GM12878 (cell line): ENCODE results near the gene CLINT1. TPM values are rescaled to one million over a fixed set of nuclear protein-coding genes. Genes with fewer than 3 reads are reported as not detected.

Experiments
- ATAC-seq: fragments of 200-7000 bp; cut with Tn5 transposase; 3 replicates; pipeline ENCODE4 v1.9.1; 2020; ENCODE audit warnings: mild to moderate bottlenecking, moderate library complexity
- Bru-seq: library from RNA; stranded (reverse); fragments of 400-500 nt; gene quantifications from one replicate; lab custom pipeline; 2021; lab: Mats Ljungman, UMichigan
- BruChase-seq, 2 experiments: library from RNA; stranded (reverse); fragments of 400-500 nt; gene quantifications; one replicate each; lab custom pipeline; 2021; lab: Mats Ljungman, UMichigan
- BruUV-seq: library from RNA; stranded (reverse); fragments of 400-500 nt; replicated peaks from 2 replicates; lab custom pipeline; 2021; lab: Mats Ljungman, UMichigan
- CTCF ChIA-PET: fragments of 300-600 bp; sonication (Branson Sonifier 250); formaldehyde crosslinking; extraction: SDS; loops from one replicate; lab custom pipeline; 2021; ENCODE audit warnings: inconsistent platforms; lab: Yijun Ruan, JAX
- POLR2A ChIA-PET: fragments of 350-600 bp; formaldehyde crosslinking; extraction: SDS; loops from one replicate; lab custom pipeline; 2021; ENCODE audit warnings: inconsistent platforms; lab: Charles Lee
- RAD21 ChIA-PET: fragments of 300-600 bp; sonication (Branson Sonifier 250); formaldehyde crosslinking; loops from one replicate; lab custom pipeline; 2023; ENCODE audit warnings: antibody characterized with exemption; ENCODE audit not compliant: unreplicated experiment; lab: Charles Lee
- SMC1A ChIA-PET: fragments of 300-600 bp; sonication (Branson Sonifier 250); formaldehyde crosslinking; loops from one replicate; lab custom pipeline; 2023; ENCODE audit not compliant: unreplicated experiment, uncharacterized antibody; lab: Charles Lee
- DNase-seq: peaks from one replicate; pipeline ENCODE4 v3.0.0-alpha.2; 2011; ENCODE audit warnings: low read depth, low spot score
- FAIRE-seq: peaks from 3 replicates; lab custom pipeline; 2011; peaks lifted over from hg19 to GRCh38; lab: Jason Lieb, UNC
- H2AFZ ChIP-seq: 2 replicates; pipeline ENCODE4 v1.6.0; 2011; ENCODE audit warnings: low read depth, low read length, control low read depth; ENCODE audit not compliant: control insufficient read depth
- H3K27ac ChIP-seq: 2 replicates; pipeline ENCODE4 v1.5.1; 2011; ENCODE audit warnings: control low read depth; ENCODE audit not compliant: control insufficient read depth, insufficient read depth
- H3K27me3 ChIP-seq, 2 experiments: replicated peaks in 1 of 2; 2 replicates each; pipeline versions ENCODE4 v1.6.0 to v1.6.1; 2011; ENCODE audit warnings: low read length in 1 of 2; ENCODE audit not compliant: control insufficient read depth in 2 of 2, insufficient read depth in 2 of 2
- H3K36me3 ChIP-seq, 2 experiments: 2 replicates each; pipeline ENCODE4 v1.5.1; 2011; ENCODE audit warnings: low read length in 1 of 2; ENCODE audit not compliant: control insufficient read depth in 2 of 2, insufficient read depth in 2 of 2
- H3K4me1 ChIP-seq: 2 replicates; pipeline ENCODE4 v1.6.1; 2011; ENCODE audit warnings: mild to moderate bottlenecking, low read length, moderate library complexity, mixed read lengths; ENCODE audit not compliant: control insufficient read depth, insufficient read depth
- H3K4me2 ChIP-seq: 2 replicates; pipeline ENCODE4 v1.6.0; 2011; ENCODE audit warnings: control low read depth; ENCODE audit not compliant: control insufficient read depth, insufficient read depth
- H3K4me3 ChIP-seq: fragments of 200-600 bp; sonication (generic); 2 replicates; pipeline ENCODE4 v1.5.1; 2016
- H3K79me2 ChIP-seq: 2 replicates; pipeline ENCODE4 v1.6.0; 2011; ENCODE audit warnings: low read length; ENCODE audit not compliant: control insufficient read depth, insufficient read depth
- H3K9ac ChIP-seq: 2 replicates; pipeline ENCODE4 v1.8.0; 2011; ENCODE audit warnings: low read length, control low read depth, mixed read lengths; ENCODE audit not compliant: control insufficient read depth, insufficient read depth
- H3K9me3 ChIP-seq: replicated peaks from 3 replicates; pipeline ENCODE4 v1.5.1; 2011; ENCODE audit warnings: mild to moderate bottlenecking, low read length; ENCODE audit not compliant: control insufficient read depth, insufficient read depth
- H4K20me1 ChIP-seq: 2 replicates; pipeline ENCODE4 v1.6.0; 2011; ENCODE audit not compliant: control insufficient read depth, insufficient read depth
- CEBPB ChIP-seq, 2 experiments: fragments of 150-350 bp in 1 of 2; IDR thresholded peaks; 2 replicates each; pipeline ENCODE4 v1.6.1; 2012 to 2014; ENCODE audit warnings: low read depth in 2 of 2, low read length in 2 of 2, borderline replicate concordance in 1 of 2, inconsistent platforms in 1 of 2
- CREB1 ChIP-seq: IDR thresholded peaks from 2 replicates; pipeline ENCODE4 v1.6.1; 2012; ENCODE audit warnings: low read depth, mild to moderate bottlenecking, inconsistent platforms
- CREM ChIP-seq: IDR thresholded peaks from 2 replicates; pipeline ENCODE4 v1.6.1; 2014; ENCODE audit warnings: antibody characterized with exemption, low read depth
- GATAD2B ChIP-seq: fragments of 450-650 bp; conservative IDR thresholded peaks from 2 replicates; pipeline ENCODE4 v1.6.1; 2017; ENCODE audit warnings: low read depth, mild to moderate bottlenecking, moderate library complexity
- IKZF1 ChIP-seq: fragments of 450-650 bp; conservative IDR thresholded peaks from 2 replicates; pipeline ENCODE4 v1.6.1; 2017; ENCODE audit warnings: antibody characterized with exemption, mild to moderate bottlenecking
- IKZF2 ChIP-seq, 2 experiments: fragments of 450-650 bp; IDR thresholded peaks; 2 replicates each; pipeline ENCODE4 v1.6.1; 2017; ENCODE audit warnings: mild to moderate bottlenecking in 2 of 2, moderate library complexity in 2 of 2
- KLF5 ChIP-seq: fragments of 450-650 bp; IDR thresholded peaks from 2 replicates; pipeline ENCODE4 v1.6.1; 2014; ENCODE audit warnings: mild to moderate bottlenecking; ENCODE audit not compliant: partially characterized antibody
- MEF2B ChIP-seq: fragments of 450-650 bp; IDR thresholded peaks from 2 replicates; pipeline ENCODE4 v1.6.1; 2018; ENCODE audit warnings: mild to moderate bottlenecking, moderate library complexity; ENCODE audit not compliant: partially characterized antibody, poor library complexity, severe bottlenecking
- NFYB ChIP-seq: IDR thresholded peaks from 2 replicates; pipeline ENCODE4 v1.6.1; 2011; ENCODE audit warnings: low read depth, mild to moderate bottlenecking, low read length, improper control_type of control experiment, moderate library complexity; ENCODE audit not compliant: insufficient read depth
- PML ChIP-seq: IDR thresholded peaks from 2 replicates; pipeline ENCODE4 v1.6.1; 2012; ENCODE audit warnings: low read length, inconsistent platforms
- POLR2AphosphoS2 ChIP-seq: IDR thresholded peaks from 2 replicates; pipeline ENCODE4 v1.6.1; 2011; ENCODE audit warnings: low read depth, mild to moderate bottlenecking, low read length, improper control_type of control experiment, moderate library complexity
- RAD21 ChIP-seq: IDR thresholded peaks from 2 replicates; pipeline ENCODE4 v1.6.1; 2011; ENCODE audit warnings: mild to moderate bottlenecking, low read depth, low read length, moderate library complexity; ENCODE audit not compliant: insufficient read depth
- ZBTB11 ChIP-seq: fragments of 450-650 bp; formaldehyde crosslinking; IDR thresholded peaks from 2 replicates; pipeline ENCODE4 v1.5.0; 2022; ENCODE audit warnings: mild to moderate bottlenecking, missing genetic modification characterization
- ZNF24 ChIP-seq: fragments of 450-650 bp; IDR thresholded peaks from 2 replicates; pipeline ENCODE4 v1.6.1; 2017; ENCODE audit warnings: antibody characterized with exemption, mild to moderate bottlenecking
- ZNF274 ChIP-seq: IDR thresholded peaks from one replicate; pipeline ENCODE4 v1.8.0; 2011; ENCODE audit not compliant: insufficient read length, insufficient read depth
- WGBS: methylation state at CpG from one replicate; pipeline ENCODE4 v1.1.6; 2016; ENCODE audit warnings: low lambda C conversion rate; ENCODE audit not compliant: insufficient replicate concordance, insufficient coverage; ENCODE audit errors: missing lambda C conversion rate; 5-methylcytosine and 5-hydroxymethylcytosine counted together
- in situ Hi-C: fragments of 300-500 bp; cut with MboI; formaldehyde crosslinking; loops from 9 replicates; pipeline ENCODE4 v1.14.3; 2018; ENCODE audit warnings: mixed read lengths
- intact Hi-C: fragments of 100-400 bp; cut with micrococcal nuclease; formaldehyde crosslinking; loops from one replicate; pipeline ENCODE4 v1.14.2; 2022; ENCODE audit not compliant: unreplicated experiment
- long read RNA-seq, 2 experiments: library from polyadenylated mRNA; unstranded; transcript quantifications; one replicate each; pipeline ENCODE4 v2.0.0, GENCODE V29; 2019 to 2020
- polyA minus RNA-seq, 3 experiments: library from RNA; depleted of rRNA, polyadenylated mRNA; stranded (reverse); fragments of >200 nt; gene quantifications; 2 replicates each; pipeline ENCODE4 v1.2.3, GENCODE V29; 2011
- polyA plus RNA-seq, 11 experiments: library from polyadenylated mRNA; depleted of rRNA in 4 of 11; unstranded in 6 of 11; stranded (reverse) in 5 of 11; fragments of >200 nt; fragmentation: Nextera tagmentation in 4 of 11; fragmentation: Illumina TruSeq in 1 of 11; extraction: Ambion mirVana in 4 of 11; extraction: Trizol in 1 of 11; gene quantifications; 1 replicate in 1 of 11; 2 replicates in 10 of 11; pipeline versions ENCODE4 v1.2.1 to v1.2.3, GENCODE V29; 2011 to 2016; ENCODE audit warnings: inconsistent platforms in 2 of 11, missing spikeins in 2 of 11, low read depth in 1 of 11
- total RNA-seq, 4 experiments: library from RNA; depleted of rRNA in 3 of 4; stranded (reverse); fragments of >200 nt in 3 of 4; fragmentation: Illumina TruSeq in 1 of 4; extraction: Trizol in 1 of 4; gene quantifications; 2 replicates each; pipeline versions ENCODE4 v1.2.1 to v1.2.3, GENCODE V29; 2013 to 2021

CLINT1 gene
- total RNA-seq (2013; cell fraction: nucleolus; rRNA removed), result 117 and 124 TPM in 2 replicates
- total RNA-seq (2014; rRNA removed), result 94.9 and 113 TPM in 2 replicates
- total RNA-seq (2014; rRNA removed; fragmentation: Illumina TruSeq; extraction: Trizol), result 78.0 and 79.3 TPM in 2 replicates
- total RNA-seq (2021), result 78.6 and 96.7 TPM in 2 replicates
- 31.2 TPM for polyA plus RNA-seq (2011; ENCODE audit: low read depth)
- polyA plus RNA-seq (2011; rRNA removed), result 118 and 126 TPM in 2 replicates
- polyA plus RNA-seq (2011; cell fraction: cytosol; rRNA removed), result 187 and 205 TPM in 2 replicates
- 156 and 163 TPM in 2 replicates for polyA plus RNA-seq (2011; cell fraction: nucleus; rRNA removed)
- 23.7 and 24.9 TPM in 2 replicates for polyA plus RNA-seq (2012)
- polyA plus RNA-seq (2014; fragmentation: Illumina TruSeq; extraction: Trizol), result 136 and 150 TPM in 2 replicates
- 10 to 100 TPM; 30.0 to 40.2 TPM for polyA plus RNA-seq (2014; fragmentation: Nextera tagmentation; extraction: Ambion mirVana)
- polyA plus RNA-seq (2014; rRNA removed), result 100 and 102 TPM in 2 replicates
- 100 to 1,000 TPM; 111 to 118 TPM for polyA plus RNA-seq (2016; fragmentation: Nextera tagmentation; extraction: Ambion mirVana)
- 233 and 304 TPM in 2 replicates for polyA minus RNA-seq (2011; rRNA and poly(A)+ RNA removed)
- 50.5 and 63.3 TPM in 2 replicates for polyA minus RNA-seq (2011; cell fraction: cytosol; rRNA and poly(A)+ RNA removed)
- polyA minus RNA-seq (2011; cell fraction: nucleus; rRNA and poly(A)+ RNA removed), result 38.8 and 58.5 TPM in 2 replicates
- percentile 95 among the genes with signal in this experiment for Bru-seq, nascent RNA
- BruChase-seq, experiment 1, labeled RNA remaining after a 6-hour chase, result percentile 93 among the genes with signal in this experiment
- BruChase-seq, experiment 2, labeled RNA remaining after a 2-hour chase, result percentile 94 among the genes with signal in this experiment
- long read RNA-seq, experiment 1, transcript CLINT1-201 (12 exons, 3,440 nt), result major isoform, 26 of 73 reads
- long read RNA-seq, experiment 1, transcript CLINT1-207 (12 exons, 2,346 nt), result minor isoform, 18 of 73 reads
- long read RNA-seq, experiment 1, partial matches to known transcripts, result 17 of 73 reads
- long read RNA-seq, experiment 1, other reads (novel, unspliced or antisense), result 11 of 73 reads
- long read RNA-seq, experiment 2, transcript CLINT1-207 (12 exons, 2,346 nt), result minor isoform, 34 of 163 reads
- long read RNA-seq, experiment 2, transcript CLINT1-201 (12 exons, 3,440 nt), result major isoform, 51 of 163 reads
- long read RNA-seq, experiment 2, partial matches to known transcripts, result 47 of 163 reads
- long read RNA-seq, experiment 2, other reads (novel, unspliced or antisense), result 23 of 163 reads

DNA sequence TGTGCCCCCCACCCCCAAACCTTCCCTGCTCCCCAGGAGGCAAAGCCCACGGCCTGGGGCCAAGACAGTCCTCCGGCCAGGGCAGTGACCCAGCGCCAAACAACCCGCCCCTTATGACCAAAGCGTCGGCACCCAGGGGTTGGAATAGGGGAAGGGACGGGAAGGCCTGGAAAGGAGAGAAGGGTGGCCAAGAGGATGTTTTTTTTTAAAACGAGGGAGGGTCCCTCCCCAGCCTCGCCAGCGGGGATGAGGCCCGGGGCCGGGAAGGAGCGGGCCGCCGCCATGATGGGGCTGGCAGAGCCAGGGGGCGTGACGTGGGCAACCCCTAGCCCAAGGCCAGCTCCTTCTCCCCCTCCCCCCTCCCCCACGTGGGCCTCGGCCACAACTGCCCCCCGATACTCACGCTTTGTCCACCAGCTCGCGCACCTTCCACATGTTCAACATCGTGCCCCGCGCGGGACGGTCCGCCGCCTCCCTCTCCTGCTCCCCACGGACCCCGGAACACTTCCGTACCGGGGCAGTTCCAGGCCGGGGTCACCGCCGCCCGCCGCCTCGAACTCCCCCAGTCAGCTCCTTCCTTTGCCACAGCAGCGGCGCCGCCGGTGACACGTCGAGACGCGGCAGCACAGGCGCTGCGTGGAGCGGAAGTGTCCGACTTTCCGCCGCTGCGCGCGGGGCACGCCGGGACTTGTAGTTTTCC lies at the start of gene CLINT1:
CLINT1 (minus strand) TSS at position 619 of the 700 bp plus-strand sequence; CDS start at position 444, 175 bp downstream.
- ChIA-PET RAD21 (interaction anchor here (0.9 to 1.4 kb wide), 8 partner anchors 13 to 92 kb away, joined by 3 to 6 read pairs (median 4); no protein-coding TSS in a partner anchor), POLR2A (interaction anchor here (0.5 to 1.1 kb wide), 4 partner anchors 10 to 93 kb away, joined by 3 to 7 read pairs (median 4); no protein-coding TSS in a partner anchor), CTCF (interaction anchor here (0.6 to 4.5 kb wide), 5 partner anchors 13 to 262 kb away, joined by 3 to 49 read pairs (median 3); no protein-coding TSS in a partner anchor), SMC1A (interaction anchor here (0.7 to 4.6 kb wide), 5 partner anchors 13 to 60 kb away, joined by 3 to 35 read pairs (median 8); no protein-coding TSS in a partner anchor)
- H3K27ac ChIP-seq, result peak within 1 kb of the TSS; percentile 45
- no peaks in the 10 kb centered on the region; a peak in 1 of 4 replicates for H3K36me3 ChIP-seq
- H3K27me3 ChIP-seq, result no peaks in the 10 kb centered on the region
- intact Hi-C loops, result no loop called here
- H4K20me1 ChIP-seq, result peaks cover 3% of the 10 kb centered on the region
- peaks cover 21% of the 10 kb centered on the region for H3K79me2 ChIP-seq
- FAIRE-seq (no peak), DNase-seq (no peak), ATAC-seq (peak; percentile 69)
- H2AFZ ChIP-seq, result peak within 1 kb of the TSS; percentile 77
- no TSS peak for BruUV-seq
- H3K9me3 ChIP-seq, result no peaks in the 10 kb centered on the region
- H3K4me3 ChIP-seq, result peak within 1 kb of the TSS; percentile 87
- in situ Hi-C loops, result loop anchor here (5.0 kb wide), 1 partner anchor 59 kb away; no protein-coding TSS in a partner anchor
- peaks cover 29% of the 10 kb centered on the region for H3K4me1 ChIP-seq
- H3K4me2 ChIP-seq, result peak within 1 kb of the TSS; percentile 91
- H3K9ac ChIP-seq, result peak within 1 kb of the TSS; percentile 82
- WGBS, result 2% methylated on average over 44 of the region's 59 CpGs
- TF ChIP-seq RAD21 (no peak), CREM (peak; percentile 97), CEBPB (IDR thresholded peaks at IDR 0.05; ENCODE audit: borderline replicate concordance in 1 of 2, low read depth in 2 of 2, low read length in 2 of 2) (no peak), KLF5 (no peak), ZNF24 (no peak), ZBTB11 (no peak), POLR2AphosphoS2 (no peak), NFYB (no peak), IKZF1 (peak; percentile 88), CREB1 (peak; percentile 97), MEF2B (no peak), ZNF274 (no peak), PML (no peak), IKZF2 (IDR thresholded peaks at IDR 0.05) (no peak), GATAD2B (peak; percentile 51; the same call in 1 of the 2 replicates)
